UCSD-AML1 (cell line): Measurements from ENCODE around the gene MRPS5.

Source experiments
- DNase-seq: peaks from one replicate; lab custom pipeline; 2025; ENCODE audit not compliant: unreplicated experiment; lab: John Stamatoyannopoulos, UW

Gene MRPS5

DNA sequence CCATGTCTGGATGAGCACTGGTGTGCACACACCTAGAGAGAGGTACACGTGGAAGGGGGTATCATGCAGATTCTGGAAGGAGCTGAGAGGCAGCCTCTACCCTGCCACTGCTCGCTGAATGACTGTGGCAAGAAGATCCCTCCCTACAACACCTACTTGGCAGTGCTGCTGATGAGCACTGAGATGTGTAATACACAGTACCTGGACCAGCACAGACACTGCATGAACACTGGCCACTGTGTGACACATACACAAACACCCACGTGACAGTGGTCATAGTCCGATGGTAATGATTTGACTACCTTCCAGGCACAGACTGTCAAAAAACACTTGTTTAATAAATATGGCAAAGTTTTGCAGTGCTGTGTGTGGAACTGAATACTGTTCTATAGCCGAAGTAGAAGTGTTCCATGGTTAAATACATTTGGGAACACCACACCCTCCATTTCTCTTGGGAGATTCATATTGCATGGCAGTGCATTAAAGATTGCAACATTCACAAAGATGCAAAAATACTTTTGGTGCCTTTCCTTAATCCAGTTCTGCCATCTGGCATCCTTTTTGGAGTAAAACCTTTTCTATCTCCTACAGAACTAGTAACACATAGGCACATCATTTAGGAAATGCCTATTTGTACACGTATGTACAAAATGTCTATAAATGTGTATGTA is 29.6 kb downstream of the MRPS5 start:
- no peak for DNase-seq

DNA sequence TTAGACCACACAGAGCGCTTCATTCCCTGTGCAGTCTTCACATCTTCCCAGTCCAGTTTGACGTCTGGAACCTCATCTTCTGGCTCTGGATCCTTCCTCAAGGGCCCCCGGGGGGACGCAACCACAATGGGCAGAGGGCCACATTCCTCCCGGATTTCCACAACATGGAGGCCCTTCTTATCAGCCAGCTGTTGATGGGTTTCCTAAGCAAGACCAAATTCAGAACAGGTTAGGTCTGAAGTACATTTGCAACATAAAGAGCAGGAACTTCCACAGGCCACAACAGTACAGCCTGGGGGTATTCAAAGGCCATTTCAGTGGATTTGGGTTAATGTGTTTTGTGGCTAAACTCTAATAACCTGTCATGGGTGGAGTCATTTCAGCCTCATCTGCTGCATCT is 34.2 kb downstream of the MRPS5 start:
- DNase-seq, result no peak

DNA sequence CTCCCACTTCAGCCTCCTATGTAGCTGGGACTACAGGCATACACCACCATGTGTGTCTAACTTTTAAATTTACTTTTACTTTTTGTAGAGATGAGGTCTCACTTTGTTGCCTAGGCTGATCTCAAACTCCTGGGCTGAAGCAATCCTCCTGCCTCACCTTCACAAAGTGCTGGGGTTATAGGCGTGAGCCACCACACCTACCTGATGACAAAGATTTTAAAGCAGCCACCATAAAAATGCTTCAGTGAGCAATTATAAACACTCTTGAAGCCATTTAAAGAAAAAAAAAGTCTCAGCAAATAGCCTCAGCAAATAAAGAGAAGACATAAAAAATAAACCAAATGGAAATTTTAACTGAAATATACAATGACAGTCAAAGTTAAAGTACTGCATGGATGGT is 35.6 kb downstream of the MRPS5 start:
- no peak for DNase-seq

DNA sequence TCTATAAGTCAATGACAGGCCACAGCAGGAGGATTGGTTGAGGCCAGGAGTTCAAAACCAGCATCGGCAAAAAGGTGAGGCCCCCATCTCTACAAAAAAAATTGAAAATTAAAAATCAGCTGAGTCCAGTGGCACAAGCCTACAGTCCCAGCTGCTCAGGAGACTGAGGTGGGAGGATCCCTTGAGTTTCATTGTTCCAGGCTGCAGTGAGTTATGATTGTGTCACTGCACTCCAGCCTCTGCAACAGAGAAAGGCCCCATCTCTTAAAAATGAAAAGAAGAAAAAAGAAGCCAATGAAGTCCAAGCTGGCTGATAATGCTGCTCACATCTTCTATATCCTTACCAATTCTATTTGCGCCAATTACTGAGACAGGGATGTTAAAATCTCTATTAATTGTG is 39.1 kb downstream of the MRPS5 start:
- DNase-seq, result no peak

DNA sequence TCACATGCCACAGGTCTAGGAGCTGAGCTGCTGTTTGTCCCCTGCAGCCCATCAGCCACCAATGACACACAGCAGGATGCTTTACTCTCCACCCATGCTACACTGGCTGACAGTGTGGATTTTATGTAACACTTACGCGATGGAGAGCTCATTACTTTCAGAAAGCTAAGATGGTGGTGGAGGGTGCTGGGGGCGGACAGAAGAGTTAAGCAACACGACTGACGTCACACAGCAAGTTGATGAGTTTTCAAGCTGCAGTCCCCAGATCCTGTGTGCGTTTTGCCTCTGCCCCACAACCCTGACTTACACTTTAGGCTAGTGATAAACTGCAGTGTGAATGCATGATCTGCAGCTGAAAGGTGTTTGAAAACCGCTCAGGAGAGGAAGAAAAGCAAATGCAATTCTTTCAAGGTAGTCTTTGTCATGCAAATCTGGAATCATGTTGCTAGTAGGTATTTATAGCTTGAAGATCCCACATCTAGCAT is 42.4 kb downstream of the MRPS5 start:
- DNase-seq, result no peak

DNA sequence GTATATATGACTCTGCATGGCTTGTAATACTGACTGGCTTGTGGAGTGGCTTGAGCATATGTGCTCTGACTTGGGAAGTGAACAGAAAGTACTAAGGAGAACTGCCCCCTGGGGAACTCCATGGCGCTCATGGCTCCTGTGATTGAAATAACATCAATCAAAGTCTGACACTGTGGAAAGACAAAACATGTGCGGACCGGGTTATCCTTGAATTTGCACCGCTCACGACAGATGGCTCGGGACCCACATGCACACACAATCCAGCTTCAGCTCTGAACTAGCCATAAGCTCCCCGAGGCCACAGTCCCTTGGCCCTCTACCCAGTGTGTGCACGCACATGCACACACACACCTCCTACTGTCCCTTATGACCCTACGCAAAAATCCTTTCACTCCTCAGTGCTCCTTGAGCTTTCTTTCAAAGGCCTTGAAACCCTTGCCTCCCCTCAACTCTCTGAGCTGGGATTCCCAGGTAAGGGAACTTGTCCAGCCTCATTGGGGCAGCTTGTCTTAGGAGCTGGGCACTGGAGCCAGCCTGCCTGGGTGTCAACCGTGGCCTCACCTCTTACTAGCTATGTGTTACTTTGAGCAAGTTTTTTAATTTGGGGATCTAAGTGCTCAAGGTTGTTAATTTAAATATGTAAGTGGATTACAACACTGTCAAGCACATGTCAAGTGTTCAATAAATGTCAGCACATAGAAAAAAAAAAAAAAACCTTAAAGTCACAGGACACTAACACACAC is 43.6 kb downstream of the MRPS5 start:
- DNase-seq, result no peak

DNA sequence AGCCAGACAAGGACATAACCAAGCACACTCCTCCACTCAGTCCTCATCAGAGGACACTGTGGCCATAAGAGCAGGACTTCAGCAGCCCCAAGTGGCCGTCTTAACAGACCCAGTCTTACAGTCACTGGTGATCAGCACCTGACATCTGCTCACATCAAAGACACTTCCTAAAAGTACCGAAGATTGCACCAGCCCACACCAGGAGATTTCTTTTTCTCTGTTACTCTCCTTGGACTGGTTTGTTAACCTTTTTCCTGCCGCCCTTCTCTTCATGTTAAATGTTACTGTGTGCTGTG is 44.1 kb downstream of the MRPS5 start:
- DNase-seq, result no peak

DNA sequence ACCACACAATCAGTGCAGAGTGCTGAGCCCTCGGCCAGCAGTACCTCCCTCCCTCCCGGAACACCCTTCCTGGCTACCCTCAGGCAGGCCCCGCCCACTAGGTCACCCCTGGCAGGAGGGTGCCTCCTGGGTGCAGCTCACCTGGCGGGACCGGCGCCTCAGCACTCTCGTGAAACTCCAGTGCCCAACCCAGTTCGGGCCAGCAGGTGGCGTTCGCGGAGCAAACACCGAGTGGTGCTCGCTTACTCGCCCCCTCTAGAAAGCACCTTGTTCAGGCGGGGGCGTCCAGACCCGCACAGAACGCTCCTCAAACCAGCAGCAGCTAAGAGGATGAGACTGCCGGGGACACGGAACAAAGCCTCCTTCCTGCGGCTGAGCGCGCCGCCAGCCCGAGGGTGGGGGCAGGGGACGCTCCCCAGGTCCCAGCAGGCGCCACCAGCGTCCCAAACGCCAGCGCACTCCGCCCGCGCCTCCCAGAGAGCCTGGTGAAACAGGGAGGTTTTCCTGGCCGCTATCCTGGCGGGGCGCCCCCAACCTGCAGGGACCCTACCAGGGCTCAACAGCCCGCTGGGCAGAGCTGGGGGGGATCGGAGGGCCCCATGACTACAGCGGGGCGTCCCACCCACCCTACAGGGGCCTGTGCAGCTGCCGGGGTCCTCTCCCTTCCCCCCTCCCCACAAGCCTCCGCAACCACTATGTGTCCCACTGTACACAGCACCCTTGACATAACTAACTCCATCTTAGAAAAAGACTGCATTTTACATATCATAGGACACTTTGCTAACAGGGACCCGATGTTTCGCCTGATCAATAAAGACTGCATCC is 44.7 kb downstream of the MRPS5 start:
- peak; percentile 49 for DNase-seq

DNA sequence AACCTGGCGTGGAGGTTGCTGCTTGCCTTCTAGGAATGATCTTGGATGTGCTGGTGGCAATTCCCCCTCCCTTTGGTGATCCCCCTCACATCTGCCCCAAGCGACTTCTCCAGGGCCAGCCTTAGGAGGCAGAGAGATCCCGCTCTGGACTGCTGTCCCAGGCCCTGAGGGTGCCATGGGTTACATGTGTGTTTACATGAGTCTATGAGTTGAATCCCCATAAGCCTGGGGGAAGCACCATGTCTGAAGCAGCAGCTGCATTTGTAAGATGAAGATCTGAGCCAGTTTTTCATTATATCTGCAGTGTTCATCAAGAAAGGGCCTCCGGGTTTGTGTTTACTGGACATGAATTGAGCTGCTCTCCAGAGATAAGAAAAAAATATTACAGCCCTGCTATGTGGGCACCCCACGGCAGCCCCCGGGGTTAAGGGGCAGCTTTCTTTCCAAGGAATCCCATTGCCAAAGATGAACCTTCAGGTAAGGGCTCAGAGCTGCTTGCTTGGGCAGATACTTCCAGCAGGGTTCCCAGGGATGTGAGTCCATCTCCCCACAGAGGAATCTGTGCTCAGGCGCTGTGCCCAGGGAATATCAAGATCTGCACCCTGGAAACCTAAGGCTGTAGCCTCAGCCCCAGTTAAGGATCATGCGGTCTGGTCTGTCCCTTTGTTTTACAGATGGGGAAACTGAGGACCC is 46.0 kb downstream of the MRPS5 start:
- DNase-seq, result no peak

DNA sequence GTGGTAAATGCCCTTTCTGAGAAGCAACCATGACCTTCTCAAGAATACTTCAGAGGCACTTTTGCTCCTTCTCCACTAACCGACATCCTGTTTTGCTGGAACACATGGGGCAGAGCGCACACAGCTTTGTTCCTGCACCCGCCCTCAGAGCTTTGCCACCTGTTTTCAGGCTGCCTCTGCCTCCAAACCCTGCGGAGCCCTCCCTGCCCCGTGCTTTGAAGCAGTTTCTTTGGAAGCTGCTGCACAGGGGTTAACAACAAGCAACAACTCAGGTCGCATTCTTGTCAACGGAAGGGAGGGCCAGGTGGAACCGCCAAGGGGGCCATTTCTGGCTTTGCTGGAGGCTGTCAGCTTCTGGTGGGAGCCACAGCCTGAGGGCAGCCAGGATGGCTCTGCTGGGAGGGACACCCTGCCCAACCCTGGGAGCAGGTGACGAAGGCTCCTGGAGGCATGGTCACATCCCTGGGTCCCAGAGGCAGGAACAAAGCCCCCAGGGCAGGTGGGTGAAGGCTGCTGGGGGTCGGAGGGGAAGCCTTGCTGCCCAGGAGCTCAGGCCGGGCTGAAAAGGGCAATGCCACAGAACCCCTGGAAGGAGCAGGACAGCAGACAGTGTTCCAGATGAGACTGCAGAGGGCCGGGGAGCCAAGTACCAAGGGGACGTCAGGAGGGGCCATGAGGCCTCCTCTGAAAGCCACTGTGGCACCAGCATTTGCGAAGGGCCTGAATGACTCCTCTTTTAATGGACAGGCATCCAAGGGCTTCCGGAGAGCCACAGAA is 46.8 kb downstream of the MRPS5 start:
- DNase-seq, result no peak

DNA sequence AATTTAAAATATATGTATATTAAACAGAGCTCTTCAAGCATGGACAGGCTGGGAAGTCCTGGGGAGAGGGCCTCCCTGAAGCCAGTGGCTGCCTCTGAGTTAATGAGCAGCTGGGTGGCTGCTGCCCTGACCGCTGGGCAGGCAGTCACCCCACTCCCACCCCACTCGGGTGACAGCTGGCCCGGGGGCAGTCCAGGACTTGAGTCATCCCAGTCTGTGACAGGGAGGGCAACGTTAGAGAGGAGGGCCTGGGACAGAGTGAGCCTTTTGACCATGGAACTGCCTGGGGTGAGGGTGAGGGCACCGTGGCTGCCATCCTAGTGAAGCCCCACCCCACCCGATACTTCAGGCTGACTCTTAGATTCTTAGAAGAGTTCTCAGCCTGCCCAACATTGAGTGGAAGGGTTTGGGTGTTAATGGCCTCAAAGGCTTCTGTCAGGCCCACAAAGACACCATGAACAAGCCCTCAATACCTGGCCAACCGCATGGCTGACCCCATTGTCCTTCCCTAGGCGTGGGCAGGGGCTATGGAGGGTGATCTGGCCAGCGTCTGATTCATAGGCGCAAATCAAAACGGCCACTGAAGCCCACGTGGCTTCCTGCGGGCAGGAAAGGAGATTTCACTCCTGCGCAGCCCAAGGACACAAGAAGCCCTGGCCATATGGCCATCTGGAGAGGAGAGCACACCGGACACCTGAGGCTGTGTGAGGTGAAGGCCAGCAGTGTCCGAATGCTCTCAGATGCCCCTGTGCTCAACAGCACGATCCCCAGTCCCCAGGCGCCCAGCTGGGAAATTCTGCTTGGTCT is 47.5 kb downstream of the MRPS5 start:
- DNase-seq, result no peak

DNA sequence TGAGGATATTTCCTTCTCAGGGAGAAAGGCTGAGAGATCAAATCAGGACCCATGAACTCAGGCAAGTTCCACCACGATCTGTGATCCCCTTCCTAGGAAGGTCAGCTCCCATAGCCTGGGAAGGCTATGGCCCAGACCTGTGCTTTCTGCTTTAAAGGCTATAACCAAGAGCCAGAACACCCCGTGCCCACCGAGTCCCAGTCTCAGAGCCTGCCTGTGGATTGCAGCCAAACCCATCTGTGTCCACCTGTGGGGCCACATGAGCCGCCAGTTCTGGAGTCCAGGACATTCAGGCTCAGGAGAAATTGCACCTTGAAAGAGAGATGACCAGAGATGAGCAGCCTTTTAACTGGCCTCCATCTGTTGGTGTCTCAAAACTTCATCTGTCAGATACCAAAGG is 49.2 kb downstream of the MRPS5 start:
- no peak for DNase-seq

DNA sequence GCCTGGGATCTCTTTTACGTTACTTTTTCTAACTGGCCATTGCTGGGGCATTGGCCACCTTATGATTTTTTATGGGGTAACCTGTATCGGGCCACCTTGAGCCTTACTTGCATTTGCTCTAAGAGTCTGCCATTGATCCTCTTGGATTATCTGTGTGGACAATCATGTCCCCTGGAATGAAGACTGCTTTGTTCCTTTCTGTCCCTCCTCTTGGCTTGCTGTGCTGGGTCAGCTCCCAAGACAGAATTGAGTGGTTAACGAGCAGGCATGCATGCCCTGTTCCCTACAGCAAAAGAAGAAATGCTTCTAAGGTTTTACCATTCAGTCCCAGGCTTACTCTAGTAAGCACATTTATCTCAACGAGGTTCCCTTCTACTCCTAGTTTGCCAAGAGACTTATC is 49.8 kb downstream of the MRPS5 start:
- DNase-seq, result no peak

DNA sequence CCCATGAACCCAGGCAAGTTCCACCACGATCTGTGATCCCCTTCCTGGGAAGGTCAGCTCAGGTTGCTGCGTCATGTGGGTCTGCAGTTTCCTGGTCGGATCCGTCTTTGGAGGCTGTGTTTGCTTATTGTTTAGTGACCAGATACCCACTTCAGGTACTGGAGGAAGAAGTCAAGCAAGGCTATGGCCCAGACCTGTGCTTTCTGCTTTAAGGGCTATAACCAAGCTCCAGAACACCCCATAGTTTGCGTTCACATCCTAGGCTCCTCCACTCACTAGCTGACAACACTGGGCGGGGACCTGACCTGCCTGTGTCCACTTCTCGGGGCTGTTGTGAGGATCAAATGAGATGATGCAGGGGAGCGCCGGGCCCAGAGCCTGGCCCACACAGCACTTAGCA is 52.1 kb downstream of the MRPS5 start:
- DNase-seq, result no peak

DNA sequence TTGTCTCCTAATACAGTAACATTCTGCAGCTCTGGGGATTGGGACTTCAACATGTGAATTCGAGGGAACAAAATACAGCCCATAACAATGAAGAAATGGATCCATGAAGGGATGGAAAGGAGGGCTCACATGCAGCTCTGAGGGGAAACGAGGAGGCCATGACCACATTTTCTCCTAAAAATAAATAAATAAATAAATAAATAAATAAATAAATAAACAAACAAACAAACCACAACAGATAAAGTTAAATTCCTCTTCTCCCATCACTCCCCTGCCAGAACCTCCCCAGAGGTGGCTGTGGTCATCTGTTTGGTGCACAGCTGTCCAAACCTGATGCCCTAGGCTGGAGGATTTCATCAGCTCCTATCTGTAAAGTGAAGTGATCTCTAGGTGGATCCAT is 53.4 kb downstream of the MRPS5 start:
- DNase-seq, result no peak

DNA sequence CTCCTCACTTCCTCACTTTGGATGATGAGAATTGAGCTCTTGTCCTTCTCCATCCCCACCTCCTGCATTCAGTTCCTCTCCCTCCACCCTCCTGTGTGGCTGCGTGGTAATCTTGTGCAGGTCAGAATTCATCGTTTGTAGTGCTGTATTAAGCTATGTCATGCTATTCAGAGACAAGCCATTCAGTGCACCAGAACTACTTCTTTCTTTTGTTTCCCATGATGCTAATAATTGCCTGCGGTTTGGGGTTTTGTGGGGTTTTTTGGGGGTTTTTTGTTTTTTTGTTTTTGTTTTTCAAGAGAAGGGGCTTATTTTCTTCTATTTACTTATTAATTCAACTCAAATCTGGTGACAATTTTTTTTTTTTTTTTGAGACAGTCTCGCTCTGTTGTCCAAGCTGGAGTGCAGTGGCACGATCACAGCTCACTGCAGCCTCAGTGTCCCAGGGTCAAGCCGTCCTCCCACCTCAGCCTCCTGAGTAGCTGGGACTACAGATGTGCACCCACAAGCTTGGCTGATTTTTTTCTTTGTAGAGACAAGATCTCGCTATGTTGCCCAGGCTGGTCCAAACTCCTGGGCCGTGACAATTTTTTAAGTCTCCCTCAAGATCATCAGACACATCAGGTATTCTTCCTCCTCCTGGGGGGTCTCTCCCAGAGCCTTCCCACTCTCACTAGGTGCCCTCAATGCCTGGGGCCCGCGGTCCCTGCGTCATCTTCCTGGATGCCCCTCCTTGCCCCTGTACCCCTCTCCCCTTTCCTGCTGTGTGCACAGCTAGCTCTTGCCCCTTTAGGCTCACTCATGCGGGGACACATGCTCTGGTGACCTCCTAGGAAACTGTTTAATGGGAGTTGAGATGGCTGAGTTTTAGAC is 58.3 kb downstream of the MRPS5 start:
- no peak for DNase-seq

DNA sequence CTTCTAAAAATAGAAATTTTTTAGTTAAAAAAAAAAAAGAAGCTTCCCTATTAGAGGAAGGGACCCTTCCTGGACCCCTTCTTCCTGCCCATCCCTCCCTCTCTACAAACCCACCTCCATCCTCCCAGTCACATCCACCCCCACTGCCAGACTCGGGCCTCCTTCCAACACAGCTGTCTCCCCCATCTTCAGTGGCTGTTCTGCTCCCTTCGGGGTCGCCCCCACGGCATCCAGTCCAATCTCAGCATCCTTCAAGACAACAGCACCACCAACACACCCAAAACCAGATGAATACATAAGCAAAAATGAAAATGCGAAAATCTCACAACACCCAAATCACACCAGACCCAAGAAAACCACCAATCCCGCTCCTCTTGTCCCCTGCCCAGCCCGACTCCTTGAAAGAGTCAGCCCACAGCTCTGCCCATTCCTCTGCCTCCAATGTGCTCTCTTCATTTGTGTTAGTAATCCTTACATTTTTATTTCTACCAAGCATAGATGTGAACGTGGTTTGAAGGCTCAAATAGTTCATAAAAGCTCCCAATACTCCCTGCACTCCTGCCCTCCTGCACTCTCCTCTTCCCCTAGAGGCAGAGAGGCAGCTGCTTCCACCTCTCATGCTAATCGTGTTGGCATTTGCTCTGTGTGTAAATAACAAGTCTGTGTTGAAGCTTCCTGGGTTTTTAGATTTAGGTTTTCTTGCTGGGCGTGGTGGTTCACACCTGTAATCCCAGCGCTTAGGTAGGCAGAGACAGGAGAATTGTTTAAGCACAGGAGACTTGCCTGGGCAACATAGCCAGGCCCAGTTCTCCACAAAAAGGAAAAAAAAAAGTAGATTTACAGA is 59.1 kb downstream of the MRPS5 start:
- no peak for DNase-seq

DNA sequence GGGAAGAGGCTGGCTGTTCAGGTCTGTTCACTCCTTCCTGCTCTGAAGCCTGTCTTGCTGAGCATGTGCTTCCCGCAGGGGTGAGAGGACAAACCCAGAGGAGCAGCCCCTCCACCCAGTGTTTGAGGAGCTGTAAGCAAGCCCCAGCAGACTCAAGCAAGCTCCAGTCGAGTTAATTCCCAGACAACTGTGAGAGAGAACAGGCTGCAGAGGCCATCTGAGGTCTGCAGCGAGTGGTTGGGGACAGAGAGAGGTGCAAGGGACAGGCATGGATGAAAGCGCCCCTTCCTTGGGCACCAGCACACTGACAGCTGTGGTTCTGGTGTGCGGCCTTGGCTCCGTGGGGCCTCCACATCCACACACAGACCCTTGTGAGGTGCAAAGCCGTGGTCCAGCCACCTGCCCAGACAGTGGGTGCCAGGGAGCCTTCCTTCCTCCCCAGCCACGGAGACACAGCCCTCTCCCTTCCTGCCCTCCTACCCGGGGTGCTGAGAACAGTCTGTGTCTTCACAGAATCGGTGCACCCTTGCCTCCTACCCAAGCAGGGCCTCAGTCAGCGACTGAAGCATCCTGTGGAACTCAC is 59.9 kb downstream of the MRPS5 start:
- DNase-seq, result no peak
